BE2C (cell line): ENCODE data around the gene ASCL4.

Source experiments
- DNase-seq: peaks from one replicate; pipeline ENCODE4 v3.0.0-alpha.2; 2020
- H3K27me3 ChIP-seq: fragments of 250-450 bp; sonication (Bioruptor Pico); 2 replicates; pipeline ENCODE4 v1.5.1; 2020; ENCODE audit warnings: mild to moderate bottlenecking
- H3K36me3 ChIP-seq: fragments of 250-450 bp; sonication (Bioruptor Pico); 2 replicates; pipeline ENCODE4 v1.5.1; 2020; ENCODE audit warnings: mild to moderate bottlenecking
- H3K4me1 ChIP-seq: fragments of 250-450 bp; sonication (Bioruptor Pico); 2 replicates; pipeline ENCODE4 v1.5.1; 2020
- H3K4me3 ChIP-seq: 2 replicates; pipeline ENCODE4 v1.5.1; 2011; ENCODE audit warnings: low read depth, low read length
- H3K9me3 ChIP-seq: fragments of 250-450 bp; sonication (Bioruptor Pico); 2 replicates; pipeline ENCODE4 v1.5.1; 2020
- TF ChIP-seq, protein P1 (sequence below): IDR thresholded peaks from 2 replicates; pipeline ENCODE4 v1.5.1; 2012; ENCODE audit warnings: mild to moderate bottlenecking, low read depth, low read length

ASCL4 gene

DNA sequence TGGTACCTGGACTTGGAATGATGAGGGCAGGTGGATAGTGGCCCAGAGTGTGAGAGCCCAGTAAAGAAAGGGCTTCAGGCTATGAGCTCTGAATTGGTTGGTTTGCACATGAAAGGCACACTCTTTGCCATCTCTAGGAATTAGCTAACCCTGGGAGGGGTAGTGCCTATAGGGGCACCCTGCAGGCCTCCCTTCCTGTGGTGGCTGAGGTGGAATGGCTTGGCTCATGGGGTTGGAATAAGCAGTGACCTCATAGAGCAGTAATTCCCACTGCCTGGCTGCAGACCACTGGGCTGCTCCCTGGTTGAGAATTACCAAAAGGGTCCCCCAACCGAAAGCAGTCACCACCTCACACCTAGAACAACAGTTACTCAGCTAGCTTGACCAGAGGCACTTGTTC is 42.7 kb downstream of the ASCL4 start:
- TF ChIP-seq, protein P1, sequence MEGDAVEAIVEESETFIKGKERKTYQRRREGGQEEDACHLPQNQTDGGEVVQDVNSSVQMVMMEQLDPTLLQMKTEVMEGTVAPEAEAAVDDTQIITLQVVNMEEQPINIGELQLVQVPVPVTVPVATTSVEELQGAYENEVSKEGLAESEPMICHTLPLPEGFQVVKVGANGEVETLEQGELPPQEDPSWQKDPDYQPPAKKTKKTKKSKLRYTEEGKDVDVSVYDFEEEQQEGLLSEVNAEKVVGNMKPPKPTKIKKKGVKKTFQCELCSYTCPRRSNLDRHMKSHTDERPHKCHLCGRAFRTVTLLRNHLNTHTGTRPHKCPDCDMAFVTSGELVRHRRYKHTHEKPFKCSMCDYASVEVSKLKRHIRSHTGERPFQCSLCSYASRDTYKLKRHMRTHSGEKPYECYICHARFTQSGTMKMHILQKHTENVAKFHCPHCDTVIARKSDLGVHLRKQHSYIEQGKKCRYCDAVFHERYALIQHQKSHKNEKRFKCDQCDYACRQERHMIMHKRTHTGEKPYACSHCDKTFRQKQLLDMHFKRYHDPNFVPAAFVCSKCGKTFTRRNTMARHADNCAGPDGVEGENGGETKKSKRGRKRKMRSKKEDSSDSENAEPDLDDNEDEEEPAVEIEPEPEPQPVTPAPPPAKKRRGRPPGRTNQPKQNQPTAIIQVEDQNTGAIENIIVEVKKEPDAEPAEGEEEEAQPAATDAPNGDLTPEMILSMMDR: no peak
- DNase-seq: no peak
- H3K27me3 ChIP-seq: peaks cover 4% of the 10 kb centered on the region; the same call in 1 of the 2 replicates
- no peaks in the 10 kb centered on the region for H3K36me3 ChIP-seq
- no peak overlapping the region for H3K4me3 ChIP-seq
- H3K4me1 ChIP-seq: no peaks in the 10 kb centered on the region
- H3K9me3 ChIP-seq: no peaks in the 10 kb centered on the region

DNA sequence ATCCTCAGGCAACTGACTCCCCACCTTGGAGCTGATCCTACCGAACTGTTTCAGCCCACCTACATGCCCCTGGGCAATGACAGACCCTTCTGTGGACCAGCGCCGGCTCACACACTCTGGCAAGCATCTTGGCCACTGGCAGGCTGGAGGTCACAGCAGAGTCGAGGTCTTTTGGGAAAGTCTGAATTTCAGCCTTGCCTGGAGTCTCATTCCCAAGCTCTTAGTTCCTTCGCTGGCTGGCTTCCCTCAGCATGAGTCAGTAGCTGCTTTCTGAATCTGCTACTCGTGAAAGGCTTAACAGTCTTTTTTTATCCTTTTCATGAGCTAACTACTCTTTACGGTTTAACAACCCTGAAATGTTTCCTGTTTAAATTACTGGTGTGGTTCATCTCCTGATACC is 44.5 kb downstream of the ASCL4 start:
- TF ChIP-seq, protein P1: no peak
- Histone ChIP-seq H3K27me3 (peaks cover 5% of the 10 kb centered on the region; the same call in 1 of the 2 replicates), H3K4me3 (no peak overlapping the region), H3K9me3 (no peaks in the 10 kb centered on the region), H3K36me3 (no peaks in the 10 kb centered on the region), H3K4me1 (no peaks in the 10 kb centered on the region)
- no peak for DNase-seq

DNA sequence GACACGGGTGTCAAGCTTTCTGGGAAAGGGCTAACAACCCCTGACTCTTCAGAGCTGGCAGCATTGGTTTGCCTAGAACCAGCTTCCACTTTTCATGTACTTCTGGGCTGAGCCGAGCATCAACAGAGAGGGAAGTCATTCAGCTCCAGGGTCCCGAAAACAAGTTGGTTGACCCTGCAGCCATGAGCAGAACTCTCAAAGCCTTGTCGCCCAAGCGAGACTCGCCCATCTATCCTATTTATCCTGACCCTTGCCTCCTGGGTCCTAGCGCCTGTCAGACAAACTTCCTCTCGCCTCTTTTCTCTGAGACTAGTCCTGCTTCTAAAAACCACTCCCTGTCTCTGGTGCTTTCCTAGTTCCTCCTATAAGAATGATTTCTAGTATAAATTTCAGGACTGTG is 47.9 kb downstream of the ASCL4 start:
- no peak for DNase-seq
- no peak overlapping the region for H3K4me3 ChIP-seq
- TF ChIP-seq, protein P1: no peak
- H3K36me3 ChIP-seq: no peaks in the 10 kb centered on the region
- H3K4me1 ChIP-seq: no peaks in the 10 kb centered on the region
- peaks cover 5% of the 10 kb centered on the region; the same call in 1 of the 2 replicates for H3K27me3 ChIP-seq
- H3K9me3 ChIP-seq: no peaks in the 10 kb centered on the region
